Activated naive CD4-positive, alpha-beta T cell treated with anti-CD3 and anti-CD28 coated beads, Interleukin-2, amount 50 U/mL, for 16 hours (primary cell): ENCODE data around the gene SOS1.
A peak's percentile ranks its signal among the peaks of the same experiment; 100 is the strongest.
"Not testable (repeated sequence)": the region's sequence is repeated elsewhere in the genome, so short reads cannot be mapped to it uniquely, and the experiment has no call there.

Source experiments
- DNase-seq: peaks from one replicate; pipeline ENCODE4 v3.0.0-alpha.2; 2020

Gene SOS1

GRCh38 chr2:39138187-39138836 is 17.5 kb upstream of the SOS1 start:
- DNase-seq = not testable (repeated sequence)

GRCh38 chr2:39136799-39137198 is 15.9 kb upstream of the SOS1 start:
- no peak for DNase-seq

GRCh38 chr2:39135690-39136259 is 14.9 kb upstream of the SOS1 start:
- no peak for DNase-seq

- DNase-seq = no peak
These were observed 12.5 kb upstream of the SOS1 start for GRCh38 chr2:39133215-39133851.

- peak; percentile 75 for DNase-seq
These were observed 8.1 kb upstream of the SOS1 start for GRCh38 chr2:39128919-39129391.

- DNase-seq = peak; percentile 50
These were observed 7.1 kb upstream of the SOS1 start for GRCh38 chr2:39127973-39128372.

GRCh38 chr2:39124746-39125057 is 3.9 kb upstream of the SOS1 start:
- DNase-seq = peak; percentile 28

GRCh38 chr2:39124000-39124745 is 3.3 kb upstream of the SOS1 start:
- DNase-seq = peak; percentile 97

- no peak for DNase-seq
These were observed 2.7 kb upstream of the SOS1 start for GRCh38 chr2:39123436-39123999.

- no peak for DNase-seq
These were observed 742 bp upstream of the SOS1 start for GRCh38 chr2:39121523-39122063.

- DNase-seq = no peak
These were observed 405 bp downstream of the SOS1 start for GRCh38 chr2:39120521-39120770.

GRCh38 chr2:39119732-39120520 is 925 bp downstream of the SOS1 start:
- peak; percentile 69 for DNase-seq

- DNase-seq = no peak
These were observed 1.9 kb downstream of the SOS1 start for GRCh38 chr2:39118786-39119499.

GRCh38 chr2:39115556-39115955 is 5.3 kb downstream of the SOS1 start:
- DNase-seq = no peak

- no peak for DNase-seq
These were observed 6.1 kb downstream of the SOS1 start for GRCh38 chr2:39114771-39115170.

- DNase-seq = no peak
These were observed 11.3 kb downstream of the SOS1 start for GRCh38 chr2:39109537-39109936.

- no peak for DNase-seq
These were observed 12.5 kb downstream of the SOS1 start for GRCh38 chr2:39108377-39108776.

GRCh38 chr2:39107724-39108273 is 13.1 kb downstream of the SOS1 start:
- DNase-seq = no peak

GRCh38 chr2:39107156-39107555 is 13.7 kb downstream of the SOS1 start:
- no peak for DNase-seq

GRCh38 chr2:39099870-39100728 is 20.8 kb downstream of the SOS1 start:
- DNase-seq = peak; percentile 22
